Inferior parietal cortex (tissue), 1 donor: Measurements from ENCODE around the gene OR10G8.

Experiments
- DNase-seq: peaks from one replicate; pipeline ENCODE4 v3.0.0-alpha.2; 2016; ENCODE audit errors: extremely low spot score

The OR10G8 gene

GRCh38 chr11:124078591-124078990, 52.0 kb downstream of the OR10G8 start:
- DNase-seq = no peak

DNA sequence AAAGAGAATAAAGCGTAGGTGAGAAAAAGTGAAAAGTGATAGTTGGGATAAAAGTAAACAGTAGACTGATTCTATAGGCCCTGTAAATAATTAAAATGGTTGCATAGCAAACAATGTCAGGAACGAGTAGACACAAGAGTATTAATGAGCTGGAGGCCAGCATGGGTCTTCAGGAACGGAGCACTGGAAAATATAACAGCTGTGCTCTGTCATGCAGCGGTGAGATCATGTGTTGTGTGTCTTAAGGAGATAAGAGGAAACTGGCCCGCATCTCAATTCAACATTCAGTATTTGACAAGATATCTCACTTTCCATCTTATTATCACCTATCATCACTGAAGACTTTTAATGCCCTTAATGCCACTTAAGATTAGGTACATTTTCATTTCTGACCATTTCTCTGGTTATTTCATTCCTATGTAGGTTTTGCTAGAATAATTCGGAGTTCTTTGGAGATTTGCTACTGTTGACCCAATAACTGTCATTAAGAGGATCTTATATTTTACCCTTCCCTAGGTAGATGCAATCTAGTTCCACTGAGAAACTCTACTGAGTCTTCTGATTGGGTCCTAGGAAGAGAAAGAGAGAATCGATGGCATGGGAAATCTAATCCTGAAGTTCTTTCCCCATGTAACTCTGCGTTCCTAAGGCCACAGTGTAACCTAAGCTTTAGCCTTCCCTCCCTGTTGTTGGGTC, 53.2 kb downstream of the OR10G8 start:
- no peak for DNase-seq
